ENCODE data around the gene SLC11A1.

SLC11A1 gene

GRCh38 chr2:218400930-218401881, 19.1 kb downstream of the SLC11A1 start:
- H3K9ac ChIP-seq (ENCODE audit: low read depth, low read length): no peak overlapping the region
- H3K9me3 ChIP-seq (ENCODE audit: control insufficient read depth, insufficient read depth, low read length): no peaks in the 10 kb centered on the region
- peaks cover 34% of the 10 kb centered on the region for H3K27me3 ChIP-seq (ENCODE audit: control insufficient read depth, insufficient read depth, low read length)
- H3K4me3 ChIP-seq (ENCODE audit: low read depth, low read length): peak overlapping the region; percentile 73; the same call in 1 of the 2 replicates
- peak overlapping the region; percentile 20 for H3K27ac ChIP-seq (ENCODE audit: low read depth, low read length)
- H3K36me3 ChIP-seq (ENCODE audit: control insufficient read depth, insufficient read depth, low read length): peaks cover 19% of the 10 kb centered on the region
- H3K4me1 ChIP-seq (ENCODE audit: control insufficient read depth, insufficient read depth, low read length): peaks cover 25% of the 10 kb centered on the region

- Histone ChIP-seq H3K4me3 (ENCODE audit: low read depth, low read length) (no peak overlapping the region), H3K27ac (ENCODE audit: low read depth, low read length) (no peak overlapping the region), H3K27me3 (ENCODE audit: control insufficient read depth, insufficient read depth, low read length) (peaks cover 27% of the 10 kb centered on the region), H3K9me3 (ENCODE audit: control insufficient read depth, insufficient read depth, low read length) (no peaks in the 10 kb centered on the region), H3K9ac (ENCODE audit: low read depth, low read length) (no peak overlapping the region), H3K4me1 (ENCODE audit: control insufficient read depth, insufficient read depth, low read length) (peaks cover 22% of the 10 kb centered on the region), H3K36me3 (ENCODE audit: control insufficient read depth, insufficient read depth, low read length) (peaks cover 19% of the 10 kb centered on the region)
These were observed 19.8 kb downstream of the SLC11A1 start for GRCh38 chr2:218401890-218402289.

- no peak overlapping the region for H3K9ac ChIP-seq (ENCODE audit: low read depth, low read length)
- H3K9me3 ChIP-seq (ENCODE audit: control insufficient read depth, insufficient read depth, low read length): no peaks in the 10 kb centered on the region
- peaks cover 21% of the 10 kb centered on the region for H3K27me3 ChIP-seq (ENCODE audit: control insufficient read depth, insufficient read depth, low read length)
- peaks cover 19% of the 10 kb centered on the region for H3K36me3 ChIP-seq (ENCODE audit: control insufficient read depth, insufficient read depth, low read length)
- H3K4me1 ChIP-seq (ENCODE audit: control insufficient read depth, insufficient read depth, low read length): peaks cover 21% of the 10 kb centered on the region
- H3K27ac ChIP-seq (ENCODE audit: low read depth, low read length): no peak overlapping the region
- H3K4me3 ChIP-seq (ENCODE audit: low read depth, low read length): no peak overlapping the region
These were observed 20.4 kb downstream of the SLC11A1 start for GRCh38 chr2:218402491-218402901.

- Histone ChIP-seq H3K36me3 (ENCODE audit: control insufficient read depth, insufficient read depth, low read length) (peaks cover 19% of the 10 kb centered on the region), H3K4me1 (ENCODE audit: control insufficient read depth, insufficient read depth, low read length) (peaks cover 20% of the 10 kb centered on the region), H3K27ac (ENCODE audit: low read depth, low read length) (no peak overlapping the region), H3K4me3 (ENCODE audit: low read depth, low read length) (no peak overlapping the region), H3K9ac (ENCODE audit: low read depth, low read length) (no peak overlapping the region), H3K9me3 (ENCODE audit: control insufficient read depth, insufficient read depth, low read length) (no peaks in the 10 kb centered on the region), H3K27me3 (ENCODE audit: control insufficient read depth, insufficient read depth, low read length) (peaks cover 16% of the 10 kb centered on the region)
These were observed 20.9 kb downstream of the SLC11A1 start for GRCh38 chr2:218402911-218403411.

GRCh38 chr2:218403810-218404209, 21.7 kb downstream of the SLC11A1 start:
- peaks cover 20% of the 10 kb centered on the region for H3K4me1 ChIP-seq (ENCODE audit: control insufficient read depth, insufficient read depth, low read length)
- no peak overlapping the region for H3K9ac ChIP-seq (ENCODE audit: low read depth, low read length)
- H3K9me3 ChIP-seq (ENCODE audit: control insufficient read depth, insufficient read depth, low read length): no peaks in the 10 kb centered on the region
- no peak overlapping the region for H3K27ac ChIP-seq (ENCODE audit: low read depth, low read length)
- H3K36me3 ChIP-seq (ENCODE audit: control insufficient read depth, insufficient read depth, low read length): peaks cover 19% of the 10 kb centered on the region
- H3K27me3 ChIP-seq (ENCODE audit: control insufficient read depth, insufficient read depth, low read length): peaks cover 8% of the 10 kb centered on the region
- no peak overlapping the region for H3K4me3 ChIP-seq (ENCODE audit: low read depth, low read length)

GRCh38 chr2:218404351-218405085, 22.4 kb downstream of the SLC11A1 start:
- H3K27ac ChIP-seq (ENCODE audit: low read depth, low read length): peak overlapping the region; percentile 96
- peaks cover under 1% of the 10 kb centered on the region; the same call in 1 of the 2 replicates for H3K27me3 ChIP-seq (ENCODE audit: control insufficient read depth, insufficient read depth, low read length)
- H3K9me3 ChIP-seq (ENCODE audit: control insufficient read depth, insufficient read depth, low read length): no peaks in the 10 kb centered on the region
- H3K9ac ChIP-seq (ENCODE audit: low read depth, low read length): no peak overlapping the region
- no peak overlapping the region for H3K4me3 ChIP-seq (ENCODE audit: low read depth, low read length)
- H3K36me3 ChIP-seq (ENCODE audit: control insufficient read depth, insufficient read depth, low read length): peaks cover 19% of the 10 kb centered on the region
- peaks cover 20% of the 10 kb centered on the region for H3K4me1 ChIP-seq (ENCODE audit: control insufficient read depth, insufficient read depth, low read length)

GRCh38 chr2:218405086-218405745, 23.1 kb downstream of the SLC11A1 start:
- Histone ChIP-seq H3K27ac (ENCODE audit: low read depth, low read length) (peak overlapping the region; percentile 96), H3K9me3 (ENCODE audit: control insufficient read depth, insufficient read depth, low read length) (no peaks in the 10 kb centered on the region), H3K36me3 (ENCODE audit: control insufficient read depth, insufficient read depth, low read length) (peaks cover 19% of the 10 kb centered on the region)

GRCh38 chr2:218405746-218406208, 23.7 kb downstream of the SLC11A1 start:
- Histone ChIP-seq H3K27me3 (ENCODE audit: control insufficient read depth, insufficient read depth, low read length) (no peaks in the 10 kb centered on the region), H3K9ac (ENCODE audit: low read depth, low read length) (peak overlapping the region; percentile 66; the same call in 1 of the 2 replicates), H3K4me3 (ENCODE audit: low read depth, low read length) (peak overlapping the region; percentile 70), H3K36me3 (ENCODE audit: control insufficient read depth, insufficient read depth, low read length) (peaks cover 19% of the 10 kb centered on the region), H3K4me1 (ENCODE audit: control insufficient read depth, insufficient read depth, low read length) (peaks cover 20% of the 10 kb centered on the region), H3K27ac (ENCODE audit: low read depth, low read length) (peak overlapping the region; percentile 96), H3K9me3 (ENCODE audit: control insufficient read depth, insufficient read depth, low read length) (no peaks in the 10 kb centered on the region)

More at GRCh38 chr2:218405086-218405745, 23.1 kb downstream of the SLC11A1 start:
- H3K9ac ChIP-seq (ENCODE audit: low read depth, low read length): no peak overlapping the region
- peaks cover 20% of the 10 kb centered on the region for H3K4me1 ChIP-seq (ENCODE audit: control insufficient read depth, insufficient read depth, low read length)
- H3K4me3 ChIP-seq (ENCODE audit: low read depth, low read length): peak overlapping the region; percentile 70
- no peaks in the 10 kb centered on the region for H3K27me3 ChIP-seq (ENCODE audit: control insufficient read depth, insufficient read depth, low read length)

- peak overlapping the region; percentile 66 for H3K9ac ChIP-seq (ENCODE audit: low read depth, low read length)
These were observed 24.3 kb downstream of the SLC11A1 start for GRCh38 chr2:218406209-218406948.

More at GRCh38 chr2:218406209-218406948, 24.3 kb downstream of the SLC11A1 start:
- peaks cover 16% of the 10 kb centered on the region for H3K4me1 ChIP-seq (ENCODE audit: control insufficient read depth, insufficient read depth, low read length)
- H3K9me3 ChIP-seq (ENCODE audit: control insufficient read depth, insufficient read depth, low read length): no peaks in the 10 kb centered on the region
- H3K27me3 ChIP-seq (ENCODE audit: control insufficient read depth, insufficient read depth, low read length): no peaks in the 10 kb centered on the region
- peak overlapping the region; percentile 70 for H3K4me3 ChIP-seq (ENCODE audit: low read depth, low read length)
- peak overlapping the region; percentile 96 for H3K27ac ChIP-seq (ENCODE audit: low read depth, low read length)
- H3K36me3 ChIP-seq (ENCODE audit: control insufficient read depth, insufficient read depth, low read length): peaks cover 19% of the 10 kb centered on the region

All from HUES48 (cell line).